PC-9 (cell line): ENCODE measurements around the gene ZSWIM3.

Source experiments
- CTCF ChIP-seq: fragments of 200-600 bp; sonication (generic); conservative IDR thresholded peaks from 2 replicates; pipeline ENCODE4 v1.6.1; 2017; ENCODE audit warnings: mixed run types, antibody characterized with exemption, mild to moderate bottlenecking, moderate library complexity
- EZH2 ChIP-seq: fragments of 200-600 bp; sonication (generic); IDR thresholded peaks from 2 replicates; pipeline ENCODE4 v1.8.0; 2017; ENCODE audit warnings: antibody characterized with exemption, low read depth

GRCh38 chr20:45919542-45920399 is 62.4 kb downstream of the ZSWIM3 start:
- TF ChIP-seq CTCF (no peak), EZH2 (no peak)
